Peyer's patch (tissue), 4 donors: ENCODE measurements around the gene CREB3L4.

Experiments used
- POLR2A ChIP-seq, 2 donors: fragments of 450-650 bp; IDR thresholded peaks; one replicate each; pipeline ENCODE4 v1.5.1; 2017; ENCODE audit warnings: antibody characterized with exemption in 2 of 2, mild to moderate bottlenecking in 2 of 2, moderate library complexity in 2 of 2
- TF ChIP-seq, protein P1 (sequence below), 6 experiments: fragments of 450-650 bp in 4 of 6; fragments of 200-600 bp in 2 of 6; sonication (generic) in 1 of 6; IDR thresholded peaks; one replicate each; pipeline ENCODE4 v1.5.1; 2017 to 2019; ENCODE audit warnings: antibody characterized with exemption in 6 of 6, mild to moderate bottlenecking in 3 of 6, moderate library complexity in 1 of 6

- TF ChIP-seq, protein P1, sequence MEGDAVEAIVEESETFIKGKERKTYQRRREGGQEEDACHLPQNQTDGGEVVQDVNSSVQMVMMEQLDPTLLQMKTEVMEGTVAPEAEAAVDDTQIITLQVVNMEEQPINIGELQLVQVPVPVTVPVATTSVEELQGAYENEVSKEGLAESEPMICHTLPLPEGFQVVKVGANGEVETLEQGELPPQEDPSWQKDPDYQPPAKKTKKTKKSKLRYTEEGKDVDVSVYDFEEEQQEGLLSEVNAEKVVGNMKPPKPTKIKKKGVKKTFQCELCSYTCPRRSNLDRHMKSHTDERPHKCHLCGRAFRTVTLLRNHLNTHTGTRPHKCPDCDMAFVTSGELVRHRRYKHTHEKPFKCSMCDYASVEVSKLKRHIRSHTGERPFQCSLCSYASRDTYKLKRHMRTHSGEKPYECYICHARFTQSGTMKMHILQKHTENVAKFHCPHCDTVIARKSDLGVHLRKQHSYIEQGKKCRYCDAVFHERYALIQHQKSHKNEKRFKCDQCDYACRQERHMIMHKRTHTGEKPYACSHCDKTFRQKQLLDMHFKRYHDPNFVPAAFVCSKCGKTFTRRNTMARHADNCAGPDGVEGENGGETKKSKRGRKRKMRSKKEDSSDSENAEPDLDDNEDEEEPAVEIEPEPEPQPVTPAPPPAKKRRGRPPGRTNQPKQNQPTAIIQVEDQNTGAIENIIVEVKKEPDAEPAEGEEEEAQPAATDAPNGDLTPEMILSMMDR (IDR thresholded peaks at IDR 0.05) = no peak
- no peak for TF ChIP-seq POLR2A (IDR thresholded peaks at IDR 0.05)
These were observed 38.3 kb upstream of the CREB3L4 start for GRCh38 chr1:153929426-153929825.
